Nephron progenitor cell (in vitro differentiated cells): Measurements from ENCODE around the gene LYPLAL1.

Experiments
- DNase-seq: peaks from one replicate; pipeline ENCODE4 v3.0.0; 2021
- H3K27ac Mint-ChIP-seq: 2 replicates; pipeline ENCODE4 v1.8.0; 2021; ENCODE audit warnings: mild to moderate bottlenecking, moderate library complexity, mixed read lengths
- H3K27me3 Mint-ChIP-seq: 2 replicates; pipeline ENCODE4 v1.8.0; 2021; ENCODE audit warnings: mild to moderate bottlenecking, low read depth, mixed read lengths; ENCODE audit not compliant: poor library complexity
- H3K36me3 Mint-ChIP-seq: 2 replicates; pipeline ENCODE4 v1.8.0; 2021; ENCODE audit warnings: low read depth, mixed read lengths
- H3K4me1 Mint-ChIP-seq: 2 replicates; pipeline ENCODE4 v1.8.0; 2021; ENCODE audit warnings: mixed read lengths
- H3K4me3 Mint-ChIP-seq: 2 replicates; pipeline ENCODE4 v1.8.0; 2021; ENCODE audit warnings: mild to moderate bottlenecking, moderate library complexity, mixed read lengths
- H3K9me3 Mint-ChIP-seq: 2 replicates; pipeline ENCODE4 v1.8.0; 2021; ENCODE audit warnings: mild to moderate bottlenecking, moderate library complexity, mixed read lengths
- TF ChIP-seq, protein P1 (sequence below): fragments of 200-600 bp; sonication (generic); IDR thresholded peaks from 2 replicates; pipeline ENCODE4 v1.5.0; 2021; ENCODE audit warnings: antibody characterized with exemption

LYPLAL1 gene

DNA sequence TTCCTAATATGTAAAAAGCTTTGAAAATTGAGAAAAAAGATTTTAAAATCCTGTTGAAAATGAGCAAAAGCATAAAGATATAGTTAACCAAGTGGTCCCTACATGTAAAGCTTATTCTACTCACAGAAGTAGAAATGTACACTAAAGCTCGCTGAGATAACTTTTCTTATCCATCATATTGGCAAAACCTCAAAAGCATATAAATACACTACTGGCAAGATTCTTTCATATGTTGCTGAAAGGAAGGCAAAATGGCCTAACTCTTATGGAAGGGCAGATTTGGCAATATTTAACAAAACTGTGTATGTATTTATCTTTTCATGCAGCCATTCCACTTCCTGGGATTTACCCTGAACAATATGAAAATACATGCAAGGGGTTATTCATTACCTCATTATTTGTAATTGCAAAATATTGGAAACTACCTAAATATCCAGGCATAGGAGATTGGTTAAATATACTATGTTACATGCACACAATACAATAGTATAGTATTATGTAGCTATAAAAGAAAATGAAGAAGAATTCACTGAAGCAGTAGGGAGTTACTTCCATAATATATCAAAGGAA is 43.2 kb upstream of the LYPLAL1 start:
- no peak overlapping the region for H3K4me3 Mint-ChIP-seq
- H3K27ac Mint-ChIP-seq, result no peak overlapping the region
- no peak for DNase-seq
- no peaks in the 10 kb centered on the region for H3K4me1 Mint-ChIP-seq
- TF ChIP-seq, protein P1, sequence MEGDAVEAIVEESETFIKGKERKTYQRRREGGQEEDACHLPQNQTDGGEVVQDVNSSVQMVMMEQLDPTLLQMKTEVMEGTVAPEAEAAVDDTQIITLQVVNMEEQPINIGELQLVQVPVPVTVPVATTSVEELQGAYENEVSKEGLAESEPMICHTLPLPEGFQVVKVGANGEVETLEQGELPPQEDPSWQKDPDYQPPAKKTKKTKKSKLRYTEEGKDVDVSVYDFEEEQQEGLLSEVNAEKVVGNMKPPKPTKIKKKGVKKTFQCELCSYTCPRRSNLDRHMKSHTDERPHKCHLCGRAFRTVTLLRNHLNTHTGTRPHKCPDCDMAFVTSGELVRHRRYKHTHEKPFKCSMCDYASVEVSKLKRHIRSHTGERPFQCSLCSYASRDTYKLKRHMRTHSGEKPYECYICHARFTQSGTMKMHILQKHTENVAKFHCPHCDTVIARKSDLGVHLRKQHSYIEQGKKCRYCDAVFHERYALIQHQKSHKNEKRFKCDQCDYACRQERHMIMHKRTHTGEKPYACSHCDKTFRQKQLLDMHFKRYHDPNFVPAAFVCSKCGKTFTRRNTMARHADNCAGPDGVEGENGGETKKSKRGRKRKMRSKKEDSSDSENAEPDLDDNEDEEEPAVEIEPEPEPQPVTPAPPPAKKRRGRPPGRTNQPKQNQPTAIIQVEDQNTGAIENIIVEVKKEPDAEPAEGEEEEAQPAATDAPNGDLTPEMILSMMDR, result no peak
- no peaks in the 10 kb centered on the region for H3K36me3 Mint-ChIP-seq
- peaks cover under 1% of the 10 kb centered on the region for H3K27me3 Mint-ChIP-seq
- H3K9me3 Mint-ChIP-seq, result peaks cover 10% of the 10 kb centered on the region

DNA sequence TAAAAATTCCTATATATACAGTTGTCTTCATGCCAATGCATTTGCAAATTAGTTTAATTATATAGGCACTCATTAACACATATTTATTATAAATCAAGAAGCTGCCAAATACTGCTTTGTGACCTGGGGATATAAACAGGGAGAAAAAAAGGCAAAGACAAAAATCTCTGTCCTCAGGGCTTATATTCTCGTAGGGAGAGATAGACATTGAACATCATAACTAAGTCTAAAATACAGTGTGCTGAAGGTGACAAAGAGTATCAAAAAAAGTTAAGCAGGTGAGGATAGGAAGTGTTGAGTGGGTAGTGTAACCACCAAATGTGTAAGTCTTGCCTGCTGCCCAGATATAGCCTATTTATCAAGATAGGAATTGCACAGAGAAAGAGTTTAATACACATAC is 40.7 kb upstream of the LYPLAL1 start:
- H3K4me1 Mint-ChIP-seq, result no peaks in the 10 kb centered on the region
- H3K27me3 Mint-ChIP-seq, result no peaks in the 10 kb centered on the region
- H3K9me3 Mint-ChIP-seq, result peaks cover 13% of the 10 kb centered on the region
- no peak for DNase-seq
- no peaks in the 10 kb centered on the region for H3K36me3 Mint-ChIP-seq
- H3K27ac Mint-ChIP-seq, result no peak overlapping the region
- no peak overlapping the region for H3K4me3 Mint-ChIP-seq
- TF ChIP-seq, protein P1, result no peak

DNA sequence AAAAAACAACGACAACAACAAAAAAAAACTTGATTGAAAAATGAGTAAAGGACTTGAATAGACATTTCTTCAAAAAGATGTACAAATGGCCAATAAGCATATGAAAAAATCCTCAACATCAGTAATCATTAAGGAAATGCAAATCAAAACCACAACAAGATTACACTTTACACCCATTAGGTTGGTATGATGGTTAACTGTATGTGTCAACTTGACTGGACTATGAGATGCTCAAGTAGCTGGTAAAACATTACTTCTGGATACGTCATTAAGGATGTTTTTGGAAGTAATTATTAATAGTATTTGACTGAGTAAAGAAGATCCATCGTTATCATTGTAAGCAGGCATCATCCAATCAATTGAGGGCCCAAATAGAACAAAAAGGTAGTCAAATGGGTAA is 34.9 kb upstream of the LYPLAL1 start:
- peaks cover 13% of the 10 kb centered on the region for H3K9me3 Mint-ChIP-seq
- DNase-seq, result no peak

DNA sequence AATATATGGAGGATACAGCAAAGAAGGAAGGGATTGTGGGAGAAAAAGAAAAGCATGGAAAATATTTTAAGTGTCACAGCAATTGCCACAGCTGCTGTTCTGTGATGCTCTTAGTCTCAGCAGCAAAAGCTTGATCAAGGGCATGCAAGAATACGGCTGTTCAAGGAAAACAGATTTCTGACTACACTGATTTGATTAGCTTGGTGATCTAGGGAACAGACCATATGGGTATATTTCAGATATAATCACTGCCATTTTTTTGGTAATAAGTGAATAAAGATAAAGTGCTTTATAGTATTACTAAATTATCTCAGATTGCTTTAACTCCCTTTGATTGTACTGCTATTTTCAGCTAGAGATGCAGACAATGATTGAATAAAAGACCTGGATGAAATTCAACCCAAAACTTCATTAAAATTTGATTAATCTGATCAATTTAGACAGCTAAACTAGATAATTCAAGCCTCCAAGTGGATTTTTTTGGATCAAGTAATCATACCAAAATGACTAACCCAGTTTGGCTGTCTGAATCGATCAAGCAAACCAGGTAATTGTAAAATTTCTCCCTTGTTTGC is 33.3 kb upstream of the LYPLAL1 start:
- no peak for DNase-seq
- Mint-ChIP-seq H3K27me3 (peaks cover 2% of the 10 kb centered on the region), H3K4me1 (no peaks in the 10 kb centered on the region), H3K36me3 (no peaks in the 10 kb centered on the region), H3K9me3 (peaks cover 4% of the 10 kb centered on the region), H3K27ac (no peak overlapping the region), H3K4me3 (no peak overlapping the region)
- TF ChIP-seq, protein P1, result no peak

More for the DNA sequence above, 34.9 kb upstream of the LYPLAL1 start:
- Mint-ChIP-seq H3K4me3 (no peak overlapping the region), H3K27ac (no peak overlapping the region), H3K4me1 (no peaks in the 10 kb centered on the region), H3K36me3 (no peaks in the 10 kb centered on the region), H3K27me3 (peaks cover 2% of the 10 kb centered on the region)
- TF ChIP-seq, protein P1, result no peak

DNA sequence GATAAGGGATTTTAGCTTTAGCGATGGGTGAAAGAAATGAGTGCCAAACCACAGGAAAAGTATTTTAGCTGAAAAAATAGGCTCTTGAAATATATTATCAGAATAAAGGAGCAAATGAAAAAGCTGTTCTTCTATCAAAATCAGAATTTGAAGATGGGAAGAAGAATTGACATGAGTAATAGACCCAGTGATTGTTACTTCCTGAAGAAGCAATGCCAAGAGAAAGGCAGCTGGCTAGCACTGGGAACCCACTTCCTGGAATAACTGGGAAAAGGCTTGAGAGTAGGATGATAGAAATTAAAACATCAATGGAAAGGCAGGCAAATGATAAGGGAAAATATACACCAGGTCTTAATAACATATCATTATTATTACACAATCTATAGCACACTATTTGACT is 29.9 kb upstream of the LYPLAL1 start:
- no peaks in the 10 kb centered on the region for H3K36me3 Mint-ChIP-seq
- H3K27ac Mint-ChIP-seq, result no peak overlapping the region
- no peaks in the 10 kb centered on the region for H3K9me3 Mint-ChIP-seq

More for the DNA sequence above, 29.9 kb upstream of the LYPLAL1 start:
- H3K4me1 Mint-ChIP-seq, result no peaks in the 10 kb centered on the region
- no peak for DNase-seq
- H3K4me3 Mint-ChIP-seq, result no peak overlapping the region
- H3K27me3 Mint-ChIP-seq, result peaks cover 2% of the 10 kb centered on the region
- TF ChIP-seq, protein P1, result no peak
